Neural cell (in vitro differentiated cells): ENCODE results near the gene FANCI. TPM values are rescaled to one million over a fixed set of nuclear protein-coding genes. Genes with fewer than 3 reads are reported as not detected.

Source experiments
- H2AFZ ChIP-seq: fragments of 200-600, 300-800 bp; sonication (generic), shearing (Covaris generic); 2 replicates; pipeline ENCODE4 v1.6.0; 2014; ENCODE audit warnings: low read depth, mild to moderate bottlenecking, antibody characterized with exemption, low read length, moderate library complexity
- H3F3A ChIP-seq: fragments of 200-600 bp; shearing (Covaris generic); 2 replicates; pipeline ENCODE4 v1.6.1; 2016; ENCODE audit warnings: mild to moderate bottlenecking, moderate library complexity, mixed read lengths, antibody characterized with exemption, low read length; ENCODE audit not compliant: insufficient read depth, poor library complexity, severe bottlenecking
- H3K27ac ChIP-seq: fragments of 200-600, 300-800 bp; sonication (generic), shearing (Covaris generic); 2 replicates; pipeline ENCODE4 v1.5.1; 2014; ENCODE audit warnings: mild to moderate bottlenecking, low read length, moderate library complexity
- H3K27me3 ChIP-seq: fragments of 300-800, 200-600 bp; sonication (generic), shearing (Covaris generic); 2 replicates; pipeline ENCODE4 v1.6.0; 2014; ENCODE audit warnings: mild to moderate bottlenecking, low read depth, low read length, moderate library complexity; ENCODE audit not compliant: insufficient read depth
- H3K36me3 ChIP-seq: fragments of 300-800, 200-600 bp; sonication (generic), shearing (Covaris generic); 2 replicates; pipeline ENCODE4 v1.5.1; 2014; ENCODE audit warnings: mild to moderate bottlenecking, antibody characterized with exemption, low read length, moderate library complexity; ENCODE audit not compliant: insufficient read depth
- H3K4me2 ChIP-seq: fragments of 300-800, 200-600 bp; sonication (generic), shearing (Covaris generic); 2 replicates; pipeline ENCODE4 v1.6.0; 2014; ENCODE audit warnings: mild to moderate bottlenecking, low read length
- H3K4me3 ChIP-seq: fragments of 300-800, 200-600 bp; sonication (generic), shearing (Covaris generic); 2 replicates; pipeline ENCODE4 v1.5.1; 2014; ENCODE audit warnings: mild to moderate bottlenecking, low read length, moderate library complexity
- H3K79me2 ChIP-seq: fragments of 200-600 bp; shearing (Covaris generic); replicated peaks from 2 replicates; pipeline ENCODE4 v1.6.0; 2014; ENCODE audit warnings: mild to moderate bottlenecking, low read length, moderate library complexity; ENCODE audit not compliant: insufficient read depth
- H3K9ac ChIP-seq: fragments of 300-800, 200-600 bp; sonication (generic), shearing (Covaris generic); 2 replicates; pipeline ENCODE4 v1.6.1; 2016; ENCODE audit warnings: mild to moderate bottlenecking, low read length, mixed read lengths
- H3K9me2 ChIP-seq: fragments of 200-600 bp; shearing (Covaris generic); 2 replicates; pipeline ENCODE4 v1.6.1; 2016; ENCODE audit warnings: mild to moderate bottlenecking, low read length, mixed read lengths; ENCODE audit not compliant: insufficient read depth
- H3K9me3 ChIP-seq: fragments of 200-600, 300-800 bp; sonication (generic), shearing (Covaris generic); 2 replicates; pipeline ENCODE4 v1.6.1; 2016; ENCODE audit warnings: mild to moderate bottlenecking, mixed run types, low read length, moderate library complexity, mixed read lengths
- H4K20me1 ChIP-seq: fragments of 200-600 bp; shearing (Covaris generic); 2 replicates; pipeline ENCODE4 v1.6.1; 2016; ENCODE audit warnings: mild to moderate bottlenecking, mixed run types; ENCODE audit not compliant: insufficient read depth
- EP300 ChIP-seq: fragments of 450-650 bp; conservative IDR thresholded peaks from 2 replicates; pipeline ENCODE4 v1.6.1; 2014; ENCODE audit warnings: antibody characterized with exemption, mild to moderate bottlenecking, moderate library complexity; ENCODE audit not compliant: poor library complexity, severe bottlenecking
- EZH2 ChIP-seq: fragments of 200-600, 300-800 bp; shearing (Covaris generic), sonication (generic); IDR thresholded peaks from 2 replicates; pipeline ENCODE4 v1.6.1; 2014; ENCODE audit warnings: antibody characterized with exemption, low read length, borderline replicate concordance, mild to moderate bottlenecking; ENCODE audit not compliant: insufficient read depth, poor library complexity, severe bottlenecking
- MXI1 ChIP-seq: fragments of 450-650 bp; conservative IDR thresholded peaks from 2 replicates; pipeline ENCODE4 v1.6.1; 2014; ENCODE audit warnings: antibody characterized with exemption, mild to moderate bottlenecking; ENCODE audit not compliant: poor library complexity, severe bottlenecking
- POLR2AphosphoS5 ChIP-seq: IDR thresholded peaks from 2 replicates; pipeline ENCODE4 v1.6.1; 2012
- RAD21 ChIP-seq: fragments of 450-650 bp; conservative IDR thresholded peaks from 2 replicates; pipeline ENCODE4 v1.6.1; 2014; ENCODE audit warnings: antibody characterized with exemption, mild to moderate bottlenecking, moderate library complexity
- SMC3 ChIP-seq: fragments of 450-650 bp; conservative IDR thresholded peaks from 2 replicates; pipeline ENCODE4 v1.6.1; 2014; ENCODE audit warnings: antibody characterized with exemption, mild to moderate bottlenecking, moderate library complexity; ENCODE audit not compliant: poor library complexity
- TAF1 ChIP-seq: IDR thresholded peaks from 2 replicates; pipeline ENCODE4 v1.6.1; 2012; ENCODE audit warnings: low read depth
- polyA plus RNA-seq: library from polyadenylated mRNA; depleted of rRNA; stranded (reverse); fragments of >200 nt; gene quantifications from 2 replicates; pipeline ENCODE4 v1.2.3, GENCODE V29; 2014
- TF ChIP-seq, protein P1 (sequence below): fragments of 450-650 bp; IDR thresholded peaks from 2 replicates; pipeline ENCODE4 v1.5.1; 2014; ENCODE audit warnings: antibody characterized with exemption, mild to moderate bottlenecking, moderate library complexity; ENCODE audit not compliant: poor library complexity, severe bottlenecking

Gene FANCI
- polyA plus RNA-seq, 1 donor from 2014 or later: 5.4 TPM

DNA sequence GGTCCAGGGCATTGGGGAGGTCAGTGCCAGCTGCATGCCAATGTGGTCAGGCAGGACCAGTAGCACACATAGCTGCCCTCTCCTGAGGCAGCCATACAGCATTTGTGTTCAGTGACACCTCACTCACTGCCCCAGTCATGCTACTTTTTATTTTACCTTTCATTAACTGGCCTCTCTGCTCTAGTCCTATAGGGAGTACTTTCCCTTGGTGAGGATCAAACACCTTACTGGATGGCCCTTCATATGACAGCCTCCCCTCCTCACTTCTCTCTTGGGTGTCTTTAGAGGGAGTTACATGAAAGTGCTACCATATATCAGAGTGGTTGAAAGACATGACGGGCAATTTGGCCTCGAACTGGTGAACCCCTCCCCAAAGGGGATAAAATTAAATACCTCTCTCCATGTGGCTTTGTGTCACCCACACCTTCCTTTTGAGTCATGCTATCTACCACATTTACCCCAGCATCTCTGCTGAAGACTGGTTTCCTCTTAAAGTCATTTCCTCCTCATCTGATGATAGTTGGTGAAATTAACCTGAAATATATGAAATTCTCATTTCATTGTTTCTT, 40.0 kb upstream of the FANCI start:
- no peaks in the 10 kb centered on the region for H3K79me2 ChIP-seq
- no peak overlapping the region for H2AFZ ChIP-seq
- H3K27ac ChIP-seq: no peak overlapping the region
- no peak overlapping the region for H3K4me2 ChIP-seq
- H3K4me3 ChIP-seq: no peak overlapping the region
- no peaks in the 10 kb centered on the region for H3K9me3 ChIP-seq
- H3K27me3 ChIP-seq: no peaks in the 10 kb centered on the region
- TF ChIP-seq TAF1: no peak
- TF ChIP-seq POLR2AphosphoS5: no peak
- no peak for TF ChIP-seq MXI1
- TF ChIP-seq, protein P1, sequence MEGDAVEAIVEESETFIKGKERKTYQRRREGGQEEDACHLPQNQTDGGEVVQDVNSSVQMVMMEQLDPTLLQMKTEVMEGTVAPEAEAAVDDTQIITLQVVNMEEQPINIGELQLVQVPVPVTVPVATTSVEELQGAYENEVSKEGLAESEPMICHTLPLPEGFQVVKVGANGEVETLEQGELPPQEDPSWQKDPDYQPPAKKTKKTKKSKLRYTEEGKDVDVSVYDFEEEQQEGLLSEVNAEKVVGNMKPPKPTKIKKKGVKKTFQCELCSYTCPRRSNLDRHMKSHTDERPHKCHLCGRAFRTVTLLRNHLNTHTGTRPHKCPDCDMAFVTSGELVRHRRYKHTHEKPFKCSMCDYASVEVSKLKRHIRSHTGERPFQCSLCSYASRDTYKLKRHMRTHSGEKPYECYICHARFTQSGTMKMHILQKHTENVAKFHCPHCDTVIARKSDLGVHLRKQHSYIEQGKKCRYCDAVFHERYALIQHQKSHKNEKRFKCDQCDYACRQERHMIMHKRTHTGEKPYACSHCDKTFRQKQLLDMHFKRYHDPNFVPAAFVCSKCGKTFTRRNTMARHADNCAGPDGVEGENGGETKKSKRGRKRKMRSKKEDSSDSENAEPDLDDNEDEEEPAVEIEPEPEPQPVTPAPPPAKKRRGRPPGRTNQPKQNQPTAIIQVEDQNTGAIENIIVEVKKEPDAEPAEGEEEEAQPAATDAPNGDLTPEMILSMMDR: no peak
- no peak for TF ChIP-seq RAD21
- no peak for TF ChIP-seq EP300
- TF ChIP-seq EZH2: no peak
- no peaks in the 10 kb centered on the region for H3K9me2 ChIP-seq
- H3K9ac ChIP-seq: no peak overlapping the region
- H3F3A ChIP-seq: no peaks in the 10 kb centered on the region
- no peaks in the 10 kb centered on the region for H4K20me1 ChIP-seq
- no peaks in the 10 kb centered on the region for H3K36me3 ChIP-seq

DNA sequence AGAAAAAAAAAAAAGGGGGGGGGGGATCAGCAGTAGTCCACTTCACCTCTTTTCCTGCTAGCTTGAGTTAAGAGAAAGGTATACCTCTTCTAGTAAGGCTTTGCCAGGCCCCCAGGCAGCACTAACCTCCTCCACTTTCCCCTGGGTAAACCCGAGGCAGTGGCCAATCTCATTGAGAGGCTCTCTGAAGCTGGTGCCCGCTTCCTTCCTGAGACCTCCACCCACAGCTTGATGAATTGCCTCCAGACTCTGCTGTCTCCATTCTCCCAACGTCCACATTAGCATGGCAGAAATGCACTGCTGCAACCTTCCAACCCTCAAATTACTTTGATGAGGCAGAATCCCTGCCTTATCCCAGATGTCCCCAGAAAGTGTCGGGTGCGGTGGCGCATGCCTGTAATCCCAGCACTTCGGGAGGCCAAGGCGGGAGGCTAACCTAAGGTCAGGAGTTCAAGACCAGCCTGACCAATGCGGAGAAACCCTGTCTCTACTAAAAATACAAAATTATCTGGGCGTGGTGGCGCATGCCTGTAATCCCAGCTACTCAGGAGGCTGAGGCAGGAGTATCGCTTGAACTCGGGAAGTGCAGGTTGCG, 37.7 kb upstream of the FANCI start:
- Histone ChIP-seq H4K20me1 (no peaks in the 10 kb centered on the region), H3K4me3 (no peak overlapping the region), H2AFZ (no peak overlapping the region), H3K9me3 (no peaks in the 10 kb centered on the region), H3K4me2 (no peak overlapping the region), H3K36me3 (no peaks in the 10 kb centered on the region), H3F3A (no peaks in the 10 kb centered on the region), H3K27me3 (no peaks in the 10 kb centered on the region), H3K79me2 (no peaks in the 10 kb centered on the region), H3K27ac (no peak overlapping the region), H3K9me2 (no peaks in the 10 kb centered on the region), H3K9ac (no peak overlapping the region)
- TF ChIP-seq TAF1: no peak
- no peak for TF ChIP-seq EZH2
- TF ChIP-seq RAD21: no peak
- TF ChIP-seq EP300: no peak
- no peak for TF ChIP-seq SMC3

DNA sequence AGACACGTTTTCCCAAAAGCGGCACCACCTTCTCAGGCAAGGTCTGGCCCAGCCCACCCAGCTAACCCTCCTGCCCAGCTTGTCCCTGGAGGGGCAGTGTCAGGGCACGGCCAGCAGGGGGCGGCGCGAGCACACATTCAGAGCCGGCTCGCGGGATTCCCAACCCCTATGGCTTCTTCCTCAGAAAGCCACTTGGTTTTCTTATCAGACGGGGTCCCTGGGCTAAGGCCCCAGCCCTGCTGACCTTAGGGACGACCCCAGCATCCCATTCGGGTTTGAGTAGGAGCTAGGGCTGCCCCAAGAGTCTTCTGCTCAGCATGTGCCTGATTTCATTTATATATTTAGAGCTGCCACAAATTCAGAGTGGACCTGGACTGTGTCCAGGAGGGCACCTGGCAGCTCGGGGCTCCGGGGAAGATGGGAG, 36.9 kb upstream of the FANCI start:
- Histone ChIP-seq H3K9ac (no peak overlapping the region), H3K79me2 (no peaks in the 10 kb centered on the region), H3K9me2 (no peaks in the 10 kb centered on the region), H3K36me3 (no peaks in the 10 kb centered on the region), H3F3A (no peaks in the 10 kb centered on the region), H3K27ac (no peak overlapping the region), H3K4me3 (no peak overlapping the region), H3K9me3 (no peaks in the 10 kb centered on the region), H2AFZ (no peak overlapping the region), H3K4me2 (no peak overlapping the region), H4K20me1 (no peaks in the 10 kb centered on the region), H3K27me3 (no peaks in the 10 kb centered on the region)
- TF ChIP-seq, protein P1: peak; percentile 53
- TF ChIP-seq POLR2AphosphoS5: no peak
- no peak for TF ChIP-seq EP300
- peak; percentile 30 for TF ChIP-seq SMC3
- peak; percentile 38 for TF ChIP-seq RAD21
